ENCODE results near the gene DCC. TPM values are rescaled to one million over a fixed set of nuclear protein-coding genes. Genes with fewer than 3 reads are reported as not detected.

Gene DCC
- total RNA-seq, 3 donors from 2014 or later (not counting 1 experiment from before 2014, with no cell fraction given), result not detected

DNA sequence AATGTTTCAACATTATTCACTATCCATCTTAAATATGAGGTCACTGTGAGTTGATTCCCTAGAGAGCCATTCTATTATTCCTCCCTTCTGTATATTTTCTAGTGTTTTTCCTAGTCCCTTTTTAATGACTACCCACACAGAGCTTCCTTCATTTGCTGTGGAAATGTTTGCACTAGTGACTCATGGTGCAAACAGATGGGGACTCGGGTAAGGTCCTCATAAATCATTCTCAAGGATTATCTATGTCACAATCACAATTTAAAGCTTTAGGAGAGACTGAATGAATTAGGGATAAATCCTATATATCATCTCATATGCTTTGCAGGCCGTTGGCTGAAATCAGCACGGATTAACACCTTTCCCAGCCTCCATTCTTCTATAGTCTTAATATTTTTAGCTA lies 159.6 kb downstream of the DCC start:
- no peaks in the 10 kb centered on the region for H3K36me3 Mint-ChIP-seq
- Histone ChIP-seq H3K27ac (ENCODE audit: low read length) (no peak overlapping the region), H3K4me3 (ENCODE audit: low read length) (no peak overlapping the region), H3K27me3 (ENCODE audit: control insufficient read depth, insufficient read depth, low read length) (no peaks in the 10 kb centered on the region), H3K9me3 (ENCODE audit: control insufficient read depth, insufficient read depth, low read length) (no peaks in the 10 kb centered on the region), H3K36me3 (ENCODE audit: control insufficient read depth, insufficient read depth, low read length) (no peaks in the 10 kb centered on the region), H3K4me1 (ENCODE audit: control insufficient read depth, insufficient read depth, low read length) (no peaks in the 10 kb centered on the region)
- WGBS (ENCODE audit: insufficient coverage), result 67% methylated on average over 2 of the region's 3 CpGs
- no peak overlapping the region for H3K27ac Mint-ChIP-seq
- peaks cover 5 to 6% of the 10 kb centered on the region in 2 donors for H3K9me3 Mint-ChIP-seq
- no peaks in the 10 kb centered on the region for H3K27me3 Mint-ChIP-seq (ENCODE audit: low read depth in 2 of 2)
- no peak overlapping the region for H3K4me3 Mint-ChIP-seq
- intact Hi-C loops (cut with micrococcal nuclease), result no loop called here
- no peaks in the 10 kb centered on the region for H3K4me1 Mint-ChIP-seq
- no peak for ATAC-seq
- no peak for DNase-seq
- TF ChIP-seq, protein P1, sequence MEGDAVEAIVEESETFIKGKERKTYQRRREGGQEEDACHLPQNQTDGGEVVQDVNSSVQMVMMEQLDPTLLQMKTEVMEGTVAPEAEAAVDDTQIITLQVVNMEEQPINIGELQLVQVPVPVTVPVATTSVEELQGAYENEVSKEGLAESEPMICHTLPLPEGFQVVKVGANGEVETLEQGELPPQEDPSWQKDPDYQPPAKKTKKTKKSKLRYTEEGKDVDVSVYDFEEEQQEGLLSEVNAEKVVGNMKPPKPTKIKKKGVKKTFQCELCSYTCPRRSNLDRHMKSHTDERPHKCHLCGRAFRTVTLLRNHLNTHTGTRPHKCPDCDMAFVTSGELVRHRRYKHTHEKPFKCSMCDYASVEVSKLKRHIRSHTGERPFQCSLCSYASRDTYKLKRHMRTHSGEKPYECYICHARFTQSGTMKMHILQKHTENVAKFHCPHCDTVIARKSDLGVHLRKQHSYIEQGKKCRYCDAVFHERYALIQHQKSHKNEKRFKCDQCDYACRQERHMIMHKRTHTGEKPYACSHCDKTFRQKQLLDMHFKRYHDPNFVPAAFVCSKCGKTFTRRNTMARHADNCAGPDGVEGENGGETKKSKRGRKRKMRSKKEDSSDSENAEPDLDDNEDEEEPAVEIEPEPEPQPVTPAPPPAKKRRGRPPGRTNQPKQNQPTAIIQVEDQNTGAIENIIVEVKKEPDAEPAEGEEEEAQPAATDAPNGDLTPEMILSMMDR (IDR thresholded peaks at IDR 0.05), result no peak

DNA sequence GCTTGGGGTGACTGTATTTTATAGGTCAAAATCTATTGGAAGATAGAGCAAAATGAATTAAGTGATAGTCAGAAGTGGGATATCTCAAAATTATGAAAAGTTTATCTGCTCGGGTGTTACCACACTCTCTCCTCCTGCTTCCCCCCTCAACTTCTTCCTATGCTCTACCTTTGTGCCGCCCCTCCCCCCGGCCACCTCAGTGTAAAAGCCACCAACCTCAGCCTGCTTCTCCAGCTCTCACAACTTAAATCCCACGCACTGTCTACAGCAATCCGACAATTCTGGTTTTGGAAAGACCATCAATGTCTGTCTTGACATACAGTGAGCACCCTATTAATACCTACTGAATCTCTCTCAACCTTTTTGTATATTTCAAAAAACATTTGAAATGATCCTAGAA lies 164.6 kb downstream of the DCC start:
- no peaks in the 10 kb centered on the region for H3K4me1 Mint-ChIP-seq
- Histone ChIP-seq H3K27ac (ENCODE audit: low read length) (no peak overlapping the region), H3K4me1 (ENCODE audit: control insufficient read depth, insufficient read depth, low read length) (no peaks in the 10 kb centered on the region), H3K4me3 (ENCODE audit: low read length) (no peak overlapping the region), H3K27me3 (ENCODE audit: control insufficient read depth, insufficient read depth, low read length) (no peaks in the 10 kb centered on the region), H3K9me3 (ENCODE audit: control insufficient read depth, insufficient read depth, low read length) (no peaks in the 10 kb centered on the region), H3K36me3 (ENCODE audit: control insufficient read depth, insufficient read depth, low read length) (no peaks in the 10 kb centered on the region)
- DNase-seq, result no peak
- no peaks in the 10 kb centered on the region for H3K36me3 Mint-ChIP-seq
- ATAC-seq, result no peak
- intact Hi-C loops (cut with micrococcal nuclease), result no loop called here
- 70% methylated on average over 5 of the region's 5 CpGs for WGBS (ENCODE audit: insufficient coverage)
- TF ChIP-seq, protein P1 (IDR thresholded peaks at IDR 0.05), result no peak
- H3K27ac Mint-ChIP-seq, result no peak overlapping the region
- H3K9me3 Mint-ChIP-seq, result peaks cover under 1 to 6% of the 10 kb centered on the region in 2 donors
- H3K4me3 Mint-ChIP-seq, result no peak overlapping the region
- H3K27me3 Mint-ChIP-seq (ENCODE audit: low read depth in 2 of 2), result no peaks in the 10 kb centered on the region

DNA sequence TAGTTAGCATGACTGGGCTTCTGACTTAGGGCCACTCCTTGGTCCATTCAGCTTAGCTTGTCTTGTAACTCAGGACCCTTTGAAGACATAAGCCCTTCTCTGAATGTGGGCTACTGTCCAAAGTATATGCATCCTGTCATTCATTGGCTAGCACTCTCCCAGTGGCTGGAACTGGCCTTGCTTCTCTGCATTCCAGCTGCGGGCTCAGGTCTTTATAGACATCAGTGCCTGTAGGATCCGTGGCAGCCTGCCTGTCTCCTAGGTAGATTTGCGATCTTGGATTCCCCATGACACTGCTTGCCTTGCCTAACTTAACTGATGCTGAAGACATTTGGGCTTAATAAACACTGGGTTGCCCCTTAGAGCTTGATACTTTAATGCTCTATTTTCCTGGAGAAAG lies 170.1 kb downstream of the DCC start:
- Mint-ChIP-seq H3K36me3 (no peaks in the 10 kb centered on the region), H3K27me3 (ENCODE audit: low read depth in 2 of 2) (no peaks in the 10 kb centered on the region), H3K4me3 (no peak overlapping the region), H3K9me3 (peaks cover 2 to 6% of the 10 kb centered on the region in 2 donors), H3K4me1 (no peaks in the 10 kb centered on the region), H3K27ac (no peak overlapping the region)
- Histone ChIP-seq H3K36me3 (ENCODE audit: control insufficient read depth, insufficient read depth, low read length) (no peaks in the 10 kb centered on the region), H3K9me3 (ENCODE audit: control insufficient read depth, insufficient read depth, low read length) (peaks cover 2% of the 10 kb centered on the region), H3K27ac (ENCODE audit: low read length) (no peak overlapping the region), H3K4me3 (ENCODE audit: low read length) (no peak overlapping the region), H3K27me3 (ENCODE audit: control insufficient read depth, insufficient read depth, low read length) (no peaks in the 10 kb centered on the region), H3K4me1 (ENCODE audit: control insufficient read depth, insufficient read depth, low read length) (no peaks in the 10 kb centered on the region)
- intact Hi-C loops (cut with micrococcal nuclease), result no loop called here
- TF ChIP-seq, protein P1 (IDR thresholded peaks at IDR 0.05), result no peak
- no peak for ATAC-seq
- no peak for DNase-seq
- 74% methylated on average over 3 of the region's 3 CpGs for WGBS (ENCODE audit: insufficient coverage)

DNA sequence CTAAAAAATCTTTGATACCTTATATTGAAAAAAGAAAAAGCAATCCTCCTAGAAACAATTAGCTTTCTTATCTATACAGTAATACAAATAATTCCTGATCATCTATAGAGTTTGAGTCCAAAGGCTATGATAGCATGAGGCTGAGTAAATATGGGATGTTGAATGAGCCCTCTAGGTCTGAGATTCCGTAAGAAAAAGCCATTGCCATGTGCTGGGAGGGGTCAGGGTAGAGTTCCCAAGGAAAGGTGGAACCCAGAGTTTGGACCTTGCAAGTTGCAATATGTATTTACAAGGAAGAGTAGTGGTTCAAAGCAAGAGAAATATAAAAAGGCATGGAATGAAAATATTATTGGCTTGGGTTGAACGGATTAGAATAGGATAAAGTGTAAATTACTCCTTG lies 178.1 kb downstream of the DCC start:
- WGBS (ENCODE audit: insufficient coverage), result 89% methylated on average over 2 of the region's 2 CpGs

More for the DNA sequence above, 178.1 kb downstream of the DCC start:
- TF ChIP-seq, protein P1 (IDR thresholded peaks at IDR 0.05), result no peak
- no peak for DNase-seq
- no peak overlapping the region for H3K27ac ChIP-seq (ENCODE audit: low read length)
- intact Hi-C loops (cut with micrococcal nuclease), result no loop called here
- H3K4me1 ChIP-seq (ENCODE audit: control insufficient read depth, insufficient read depth, low read length), result no peaks in the 10 kb centered on the region
- Mint-ChIP-seq H3K27me3 (ENCODE audit: low read depth in 2 of 2) (no peaks in the 10 kb centered on the region), H3K9me3 (peaks cover 3 to 7% of the 10 kb centered on the region in 2 donors), H3K4me3 (no peak overlapping the region), H3K27ac (no peak overlapping the region), H3K36me3 (no peaks in the 10 kb centered on the region), H3K4me1 (no peaks in the 10 kb centered on the region)
- H3K9me3 ChIP-seq (ENCODE audit: control insufficient read depth, insufficient read depth, low read length), result no peaks in the 10 kb centered on the region
- no peak for ATAC-seq
- no peaks in the 10 kb centered on the region for H3K36me3 ChIP-seq (ENCODE audit: control insufficient read depth, insufficient read depth, low read length)
- no peaks in the 10 kb centered on the region for H3K27me3 ChIP-seq (ENCODE audit: control insufficient read depth, insufficient read depth, low read length)
- no peak overlapping the region for H3K4me3 ChIP-seq (ENCODE audit: low read length)
